D721Med (cell line): ENCODE measurements around the gene WIPF2.

ENCODE experiments used
- DNase-seq: peaks from one replicate; pipeline ENCODE4 v3.0.0; 2011; ENCODE audit warnings: low spot score; ENCODE audit not compliant: insufficient read length
- FAIRE-seq: peaks from 2 replicates; lab custom pipeline; 2011; peaks lifted over from hg19 to GRCh38; lab: Jason Lieb, UNC
- CTCF ChIP-seq: IDR thresholded peaks from 2 replicates; pipeline ENCODE4 v1.5.1; 2012; ENCODE audit warnings: mild to moderate bottlenecking, control low read depth; ENCODE audit not compliant: insufficient read depth; ENCODE audit errors: missing control alignments

Gene WIPF2

GRCh38 chr17:40316571-40317344, 97.7 kb downstream of the WIPF2 start:
- DNase-seq (no peak), FAIRE-seq (no peak)
- TF ChIP-seq CTCF = no peak

- FAIRE-seq = no peak
These were observed 98.3 kb downstream of the WIPF2 start for GRCh38 chr17:40317345-40317873.

DNA sequence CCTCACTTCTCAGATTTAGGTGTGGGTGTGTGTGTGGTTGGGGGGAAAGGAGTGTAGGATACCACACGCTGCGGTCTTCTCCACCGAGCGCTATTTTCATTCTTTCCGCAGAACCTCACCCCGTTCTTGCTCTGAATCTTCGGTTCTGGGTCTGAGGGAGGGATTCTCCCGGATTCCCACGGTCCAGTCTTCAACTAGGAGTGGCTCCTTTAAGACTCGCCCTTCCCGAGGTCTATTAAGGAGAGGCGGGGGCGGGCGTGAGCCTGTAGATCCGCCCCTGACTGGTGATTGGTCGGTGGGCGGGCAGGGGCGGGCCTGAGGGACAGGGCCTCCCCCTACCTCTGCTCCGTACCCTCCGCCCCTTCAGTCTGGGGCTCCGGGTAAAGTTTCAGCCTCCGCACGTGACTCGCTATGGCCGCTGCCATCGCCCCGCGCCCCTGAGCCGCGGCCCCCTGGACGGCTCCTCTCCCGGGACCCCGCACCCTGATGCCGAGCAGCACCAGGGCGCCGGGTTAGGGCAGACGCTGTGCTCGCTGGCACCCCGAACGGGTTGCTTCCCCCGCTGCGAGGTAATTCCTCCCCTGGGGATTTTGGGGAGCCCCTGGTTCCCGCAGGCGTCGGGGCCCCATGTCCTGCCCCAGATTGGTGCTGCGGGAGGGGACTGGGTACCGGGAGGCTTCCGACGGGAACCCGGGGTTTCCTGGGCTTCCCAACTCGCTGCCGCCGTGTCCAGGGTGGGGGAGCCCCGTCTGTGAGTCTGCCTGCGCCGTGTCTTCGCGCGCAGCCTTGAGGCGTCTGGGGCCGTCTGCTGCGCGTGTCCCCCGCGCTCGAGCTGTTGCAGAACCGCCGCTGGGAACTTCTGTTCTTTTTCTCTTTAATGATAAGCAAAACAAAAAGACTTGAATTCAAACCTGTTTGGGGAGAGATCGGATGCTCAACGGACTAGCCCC, 99.1 kb downstream of the WIPF2 start:
- TF ChIP-seq CTCF = no peak
- no peak for FAIRE-seq
- peak; percentile 99 for DNase-seq

More at GRCh38 chr17:40317345-40317873, 98.3 kb downstream of the WIPF2 start:
- TF ChIP-seq CTCF = peak; percentile 51
- no peak for DNase-seq

DNA sequence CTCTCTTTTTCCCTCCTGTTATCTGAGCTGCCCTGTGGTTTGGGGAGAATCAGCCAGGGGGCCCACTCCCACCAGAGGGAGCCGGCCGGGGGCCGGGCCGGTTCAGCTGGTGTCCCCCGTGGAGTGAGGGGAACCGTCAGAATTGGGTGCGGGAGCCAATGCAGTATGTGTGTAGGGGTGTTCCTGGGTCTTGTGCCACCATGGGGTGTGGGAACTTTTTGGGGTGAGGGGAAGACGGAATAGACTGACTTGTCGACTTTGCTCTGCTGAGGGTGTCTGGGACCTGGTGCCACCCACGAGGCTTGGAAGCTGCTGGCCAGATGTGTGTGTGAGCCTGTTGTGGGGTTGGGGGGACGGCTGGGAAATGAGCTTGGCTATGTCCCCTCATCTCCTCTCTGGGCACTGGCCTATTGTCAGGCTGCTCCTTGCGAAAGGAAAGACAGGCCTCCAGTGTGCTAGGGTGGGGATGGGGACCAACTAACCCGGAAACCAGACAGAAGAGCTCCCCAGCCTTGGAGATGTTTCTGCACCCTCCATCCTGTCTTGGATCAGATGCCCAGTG, 99.8 kb downstream of the WIPF2 start:
- FAIRE-seq = no peak
- no peak for DNase-seq
- no peak for TF ChIP-seq CTCF

GRCh38 chr17:40319651-40320540, 100.8 kb downstream of the WIPF2 start:
- DNase-seq (no peak), FAIRE-seq (no peak)
- TF ChIP-seq CTCF = no peak
